BLaER1 treated with 17β-estradiol and CSF1 and Interleukin-3, amounts not matched to agents 10 nM and 100 nM (cell line): ENCODE measurements around the gene PRKCSH.

Experiments used
- H3K27ac ChIP-seq, 11 experiments: shearing (Covaris generic); formaldehyde crosslinking; 2 replicates each; pipeline ENCODE4 v1.8.1; 2022
- H3K27me3 ChIP-seq, 11 experiments: shearing (Covaris generic); formaldehyde crosslinking; 2 replicates each; pipeline ENCODE4 v1.8.1; 2022
- H3K36me3 ChIP-seq, 11 experiments: shearing (Covaris generic); formaldehyde crosslinking; 2 replicates each; pipeline ENCODE4 v1.8.1; 2022
- H3K4me1 ChIP-seq, 10 experiments: shearing (Covaris generic); formaldehyde crosslinking; 2 replicates each; pipeline ENCODE4 v1.8.1; 2022
- H3K4me2 ChIP-seq, 11 experiments: shearing (Covaris generic); formaldehyde crosslinking; 2 replicates each; pipeline ENCODE4 v1.8.1; 2022
- H3K4me3 ChIP-seq, 10 experiments: shearing (Covaris generic); formaldehyde crosslinking; 2 replicates each; pipeline ENCODE4 v1.8.1; 2022
- H3K9ac ChIP-seq, 11 experiments: shearing (Covaris generic); formaldehyde crosslinking; 2 replicates each; pipeline ENCODE4 v1.8.1; 2022
- H3K9me3 ChIP-seq, 11 experiments: shearing (Covaris generic); formaldehyde crosslinking; replicated peaks in 1 of 11; 2 replicates each; pipeline ENCODE4 v1.8.1; 2022
- H4K20me1 ChIP-seq, 11 experiments: shearing (Covaris generic); formaldehyde crosslinking; 2 replicates each; pipeline ENCODE4 v1.8.1; 2022
- Cebpa-rat ChIP-seq, 11 experiments: shearing (Covaris generic); IDR thresholded peaks; 2 replicates each; pipeline ENCODE4 v1.8.1; 2022

The PRKCSH gene

GRCh38 chr19:11445141-11445540, 9.7 kb downstream of the PRKCSH start:
- TF ChIP-seq Cebpa-rat (IDR thresholded peaks at IDR 0.05) = no peak
- H3K4me1 ChIP-seq = peaks cover 11 to 31% (median 18%) of the 10 kb centered on the region in 10 experiments; a peak in 17 of 20 replicates
- peaks cover 19 to 96% (median 46%) of the 10 kb centered on the region in 11 experiments; a peak in 20 of 22 replicates for H4K20me1 ChIP-seq
- no peak overlapping the region; a peak in 1 of 22 replicates for H3K4me2 ChIP-seq
- H3K27ac ChIP-seq = peak overlapping the region in 3 of 11 experiments; percentile 35 to 50 (median 40); a peak in 2 of 22 replicates
- no peaks in the 10 kb centered on the region for H3K9me3 ChIP-seq
- H3K27me3 ChIP-seq = no peaks in the 10 kb centered on the region
- peaks cover 85 to 100% (median 96%) of the 10 kb centered on the region in 11 experiments for H3K36me3 ChIP-seq
- H3K9ac ChIP-seq = peak overlapping the region in 3 of 11 experiments; percentile 31 to 55 (median 47); a peak in 2 of 22 replicates
- H3K4me3 ChIP-seq = no peak overlapping the region

GRCh38 chr19:11446271-11446651, 10.8 kb downstream of the PRKCSH start:
- Histone ChIP-seq H3K4me1 (peaks cover 3 to 20% (median 13%) of the 10 kb centered on the region in 10 experiments; a peak in 17 of 20 replicates), H3K9me3 (no peaks in the 10 kb centered on the region), H4K20me1 (peaks cover 14 to 90% (median 41%) of the 10 kb centered on the region in 11 experiments; a peak in 20 of 22 replicates), H3K36me3 (peaks cover 83 to 99% (median 95%) of the 10 kb centered on the region in 11 experiments), H3K4me3 (no peak overlapping the region), H3K9ac (no peak overlapping the region), H3K4me2 (no peak overlapping the region), H3K27ac (no peak overlapping the region; a peak in 1 of 22 replicates), H3K27me3 (no peaks in the 10 kb centered on the region)
- no peak for TF ChIP-seq Cebpa-rat (IDR thresholded peaks at IDR 0.05)

GRCh38 chr19:11446652-11447301, 11.3 kb downstream of the PRKCSH start:
- Histone ChIP-seq H3K9me3 (no peaks in the 10 kb centered on the region), H3K27me3 (no peaks in the 10 kb centered on the region), H4K20me1 (peaks cover 9 to 85% (median 35%) of the 10 kb centered on the region in 11 experiments; a peak in 20 of 22 replicates), H3K4me1 (peaks cover 0 to 19% (median 13%) of the 10 kb centered on the region in 10 experiments; a peak in 15 of 20 replicates), H3K27ac (no peak overlapping the region), H3K36me3 (peaks cover 78 to 93% (median 90%) of the 10 kb centered on the region in 11 experiments), H3K4me2 (no peak overlapping the region), H3K4me3 (no peak overlapping the region), H3K9ac (0 out of 22 replicates have a peak overlapping the region, but pooled peaks of 1 of the 11 experiments have one; percentile 5)
- TF ChIP-seq Cebpa-rat (IDR thresholded peaks at IDR 0.05) = no peak

GRCh38 chr19:11447347-11448262, 12.2 kb downstream of the PRKCSH start:
- H3K36me3 ChIP-seq = peaks cover 70 to 85% (median 82%) of the 10 kb centered on the region in 11 experiments
- no peak overlapping the region for H3K4me3 ChIP-seq
- TF ChIP-seq Cebpa-rat (IDR thresholded peaks at IDR 0.05) = no peak
- peaks cover 0 to 23% (median 14%) of the 10 kb centered on the region in 10 experiments; a peak in 14 of 20 replicates for H3K4me1 ChIP-seq
- no peak overlapping the region for H3K4me2 ChIP-seq
- peaks cover 8 to 77% (median 27%) of the 10 kb centered on the region in 11 experiments; a peak in 20 of 22 replicates for H4K20me1 ChIP-seq
- H3K9ac ChIP-seq = no peak overlapping the region
- H3K9me3 ChIP-seq = no peaks in the 10 kb centered on the region
- no peak overlapping the region for H3K27ac ChIP-seq
- no peaks in the 10 kb centered on the region for H3K27me3 ChIP-seq

- H3K4me3 ChIP-seq = no peak overlapping the region
- H3K4me2 ChIP-seq = no peak overlapping the region
- no peaks in the 10 kb centered on the region for H3K9me3 ChIP-seq
- H4K20me1 ChIP-seq = peaks cover 8 to 74% (median 21%) of the 10 kb centered on the region in 11 experiments; a peak in 19 of 22 replicates
- H3K36me3 ChIP-seq = peaks cover 61 to 77% (median 74%) of the 10 kb centered on the region in 11 experiments
- peaks cover 0 to 23% (median 12%) of the 10 kb centered on the region in 10 experiments; a peak in 14 of 20 replicates for H3K4me1 ChIP-seq
- no peaks in the 10 kb centered on the region for H3K27me3 ChIP-seq
- no peak for TF ChIP-seq Cebpa-rat (IDR thresholded peaks at IDR 0.05)
- no peak overlapping the region for H3K9ac ChIP-seq
- H3K27ac ChIP-seq = no peak overlapping the region
These were observed 13.0 kb downstream of the PRKCSH start for GRCh38 chr19:11448410-11448809.

GRCh38 chr19:11448923-11449554, 13.6 kb downstream of the PRKCSH start:
- Histone ChIP-seq H3K36me3 (peaks cover 55 to 71% (median 68%) of the 10 kb centered on the region in 11 experiments), H3K27me3 (no peaks in the 10 kb centered on the region), H4K20me1 (peaks cover 7 to 68% (median 15%) of the 10 kb centered on the region in 11 experiments; a peak in 19 of 22 replicates), H3K9ac (no peak overlapping the region), H3K4me2 (no peak overlapping the region), H3K4me1 (peaks cover 0 to 17% (median 6%) of the 10 kb centered on the region in 10 experiments; a peak in 14 of 20 replicates), H3K27ac (no peak overlapping the region), H3K9me3 (no peaks in the 10 kb centered on the region), H3K4me3 (no peak overlapping the region)
- TF ChIP-seq Cebpa-rat (IDR thresholded peaks at IDR 0.05) = no peak

- Histone ChIP-seq H3K4me3 (no peak overlapping the region), H3K9ac (peak overlapping the region in 1 of 11 experiments; percentile 9; a peak in 1 of 22 replicates), H3K4me1 (peaks cover 0 to 10% (median 0%) of the 10 kb centered on the region in 10 experiments; a peak in 6 of 20 replicates), H3K27ac (no peak overlapping the region), H4K20me1 (peaks cover 0 to 51% (median 0%) of the 10 kb centered on the region in 11 experiments; a peak in 9 of 22 replicates), H3K27me3 (no peaks in the 10 kb centered on the region), H3K36me3 (peaks cover 38 to 54% (median 52%) of the 10 kb centered on the region in 11 experiments), H3K4me2 (no peak overlapping the region), H3K9me3 (no peaks in the 10 kb centered on the region)
- TF ChIP-seq Cebpa-rat (IDR thresholded peaks at IDR 0.05) = no peak
These were observed 15.3 kb downstream of the PRKCSH start for GRCh38 chr19:11450570-11451326.
